Activated CD8-positive, alpha-beta T cell treated with anti-CD3 and anti-CD28 coated beads, Interleukin-2, amount 10 ng/mL, durations not matched to agents 7 days and 5 days (primary cell): ENCODE measurements around the gene TESK1. TPM values are rescaled to one million over a fixed set of nuclear protein-coding genes. Genes with fewer than 3 reads are reported as not detected.
"Not testable (repeated sequence)": the region's sequence is repeated elsewhere in the genome, so short reads cannot be mapped to it uniquely, and the experiment has no call there.

ENCODE experiments used
- ATAC-seq: fragments of 150-1000 bp; cut with Tn5 transposase; one replicate; pipeline ENCODE4 v1.10.0; 2021; ENCODE audit warnings: moderate library complexity
- CTCF ChIA-PET: fragments of 350-600 bp; sonication (Branson Sonifier 250); formaldehyde crosslinking; loops from one replicate; lab custom pipeline; 2021; ENCODE audit warnings: antibody characterized with exemption; lab: Charles Lee
- POLR2A ChIA-PET: fragments of 350-600 bp; sonication (Branson Sonifier 250); formaldehyde crosslinking; loops from one replicate; lab custom pipeline; 2021; ENCODE audit warnings: antibody characterized with exemption; lab: Charles Lee
- DNase-seq: peaks from one replicate; pipeline ENCODE4 v3.0.0-alpha.2; 2020
- H3K27ac Mint-ChIP-seq: one replicate; pipeline ENCODE4 v1.8.0; 2021; ENCODE audit warnings: mild to moderate bottlenecking, mixed read lengths
- H3K27me3 Mint-ChIP-seq: one replicate; pipeline ENCODE4 v1.8.0; 2021; ENCODE audit warnings: low read depth, mixed read lengths
- H3K36me3 Mint-ChIP-seq: one replicate; pipeline ENCODE4 v1.8.0; 2021; ENCODE audit warnings: low read depth, mixed read lengths
- H3K4me1 Mint-ChIP-seq: one replicate; pipeline ENCODE4 v1.8.0; 2021; ENCODE audit warnings: low read depth, mixed read lengths
- H3K4me3 Mint-ChIP-seq: one replicate; pipeline ENCODE4 v1.8.0; 2021; ENCODE audit warnings: mild to moderate bottlenecking, mixed read lengths
- H3K9me3 Mint-ChIP-seq: one replicate; pipeline ENCODE4 v1.8.0; 2022; ENCODE audit warnings: mixed read lengths; ENCODE audit not compliant: insufficient read depth
- total RNA-seq, 2 experiments: library from RNA; stranded (reverse); gene quantifications; one replicate each; pipeline ENCODE4 v1.2.3, GENCODE V29; 2021

TESK1 gene
- total RNA-seq, 2 experiments from 2014 or later = 41.6 to 47.1 TPM

DNA sequence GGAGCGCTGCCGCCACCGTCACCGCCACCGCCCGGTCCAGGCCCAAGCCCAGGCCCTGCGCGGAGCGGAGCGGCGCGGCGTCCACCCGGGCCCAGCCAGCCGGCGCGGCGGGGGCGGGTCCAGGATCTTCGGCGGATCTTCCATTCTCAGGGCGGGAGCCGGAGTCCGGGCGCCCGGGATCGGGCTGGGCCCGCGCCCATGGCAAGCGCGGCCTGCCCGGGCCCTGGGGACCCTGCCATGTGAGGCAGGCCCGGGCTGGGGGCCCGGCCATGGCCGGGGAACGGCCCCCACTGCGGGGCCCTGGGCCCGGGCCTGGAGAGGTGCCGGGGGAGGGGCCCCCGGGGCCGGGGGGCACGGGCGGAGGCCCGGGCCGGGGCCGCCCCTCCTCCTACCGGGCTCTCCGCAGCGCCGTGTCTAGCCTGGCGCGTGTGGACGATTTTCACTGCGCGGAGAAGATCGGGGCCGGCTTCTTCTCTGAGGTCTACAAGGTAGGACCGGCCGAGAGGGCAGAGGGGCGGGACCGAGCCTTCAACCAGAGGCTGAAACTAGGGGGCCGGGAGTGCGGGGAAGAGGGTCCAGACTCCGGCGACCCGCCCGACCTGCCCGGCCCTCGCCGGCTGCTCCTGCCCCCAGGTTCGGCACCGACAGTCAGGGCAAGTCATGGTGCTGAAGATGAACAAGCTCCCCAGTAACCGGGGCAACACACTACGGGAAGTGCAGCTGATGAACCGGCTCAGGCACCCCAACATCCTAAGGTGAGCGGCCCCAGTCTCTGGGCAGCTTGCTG, 482 bp downstream of the TESK1 start:
- DNase-seq = peak; percentile 66
- ATAC-seq = peak; percentile 17
- peaks cover 37% of the 10 kb centered on the region for H3K4me1 Mint-ChIP-seq
- H3K27ac Mint-ChIP-seq = peak overlapping the region; percentile 34
- peaks cover 24% of the 10 kb centered on the region for H3K36me3 Mint-ChIP-seq
- no peaks in the 10 kb centered on the region for H3K27me3 Mint-ChIP-seq
- H3K4me3 Mint-ChIP-seq = peak overlapping the region; percentile 80
- ChIA-PET CTCF (interaction anchor here (0.9 to 3.5 kb wide), 10 partner anchors 8 to 130 kb away, joined by 3 to 47 read pairs (median 19); partner anchors contain the start of genes ARHGEF39, CCDC107, CD72 and RMRP), POLR2A (interaction anchor here (1.0 to 3.2 kb wide), 6 partner anchors 10 to 123 kb away, joined by 3 to 22 read pairs (median 5); partner anchors contain the start of genes ARHGEF39 and SIT1)
- H3K9me3 Mint-ChIP-seq = no peaks in the 10 kb centered on the region

DNA sequence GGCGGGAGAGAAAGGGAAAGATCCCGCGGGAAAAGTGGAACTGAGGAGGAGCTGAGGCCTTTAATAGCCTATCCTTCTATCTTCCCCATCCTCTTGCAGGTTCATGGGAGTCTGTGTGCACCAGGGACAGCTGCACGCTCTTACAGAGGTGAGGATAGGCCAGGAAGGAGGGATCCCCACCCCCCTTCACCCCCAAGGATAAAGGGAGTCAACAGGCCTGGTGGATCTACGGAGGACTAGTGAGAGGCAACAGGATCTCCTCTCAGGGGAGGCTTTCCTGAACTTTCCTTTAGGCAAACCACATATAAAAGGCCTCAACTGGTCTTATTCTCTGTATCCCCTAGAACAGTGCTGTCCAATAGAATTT, 1.1 kb downstream of the TESK1 start:
- H3K4me1 Mint-ChIP-seq = peaks cover 38% of the 10 kb centered on the region
- peak overlapping the region; percentile 34 for H3K27ac Mint-ChIP-seq
- H3K9me3 Mint-ChIP-seq = no peaks in the 10 kb centered on the region
- peaks cover 26% of the 10 kb centered on the region for H3K36me3 Mint-ChIP-seq
- H3K4me3 Mint-ChIP-seq = peak overlapping the region; percentile 80
- CTCF ChIA-PET = interaction anchor here (1.0 to 3.5 kb wide), 7 partner anchors 9 to 121 kb away, joined by 3 to 47 read pairs (median 23); partner anchors contain the start of genes ARHGEF39, CCDC107, RMRP and SIT1
- no peaks in the 10 kb centered on the region for H3K27me3 Mint-ChIP-seq
- DNase-seq (no peak), ATAC-seq (no peak)
- POLR2A ChIA-PET = interaction anchor here (1.7 to 3.2 kb wide), 2 partner anchors 41 to 59 kb away, joined by 6 to 22 read pairs; partner anchors contain the start of gene ARHGEF39

DNA sequence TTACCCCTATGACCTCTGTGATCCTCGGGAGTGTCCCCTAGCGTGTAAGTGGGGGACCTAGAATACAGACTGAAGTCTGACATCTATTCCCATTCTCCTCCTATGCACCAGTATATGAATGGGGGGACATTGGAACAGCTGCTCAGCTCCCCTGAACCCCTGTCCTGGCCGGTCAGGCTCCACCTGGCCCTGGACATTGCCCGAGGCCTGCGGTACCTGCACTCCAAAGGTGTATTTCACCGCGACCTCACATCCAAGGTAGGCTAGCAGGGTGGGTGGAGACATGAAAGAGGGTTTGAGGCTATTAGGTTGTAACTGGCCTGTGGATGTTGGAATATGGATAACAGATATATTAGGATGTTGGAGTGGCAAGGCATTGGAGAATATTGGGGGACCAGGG, 1.7 kb downstream of the TESK1 start:
- POLR2A ChIA-PET = no interaction called here
- no peaks in the 10 kb centered on the region for H3K27me3 Mint-ChIP-seq
- CTCF ChIA-PET = interaction anchor here (1.2 to 3.5 kb wide), 5 partner anchors 9 to 121 kb away, joined by 9 to 38 read pairs (median 23); partner anchors contain the start of genes ARHGEF39, CCDC107 and RMRP
- H3K9me3 Mint-ChIP-seq = no peaks in the 10 kb centered on the region
- ATAC-seq (no peak), DNase-seq (no peak)
- H3K27ac Mint-ChIP-seq = no peak overlapping the region
- H3K4me1 Mint-ChIP-seq = peaks cover 44% of the 10 kb centered on the region
- peak overlapping the region; percentile 42 for H3K4me3 Mint-ChIP-seq
- H3K36me3 Mint-ChIP-seq = peaks cover 31% of the 10 kb centered on the region

DNA sequence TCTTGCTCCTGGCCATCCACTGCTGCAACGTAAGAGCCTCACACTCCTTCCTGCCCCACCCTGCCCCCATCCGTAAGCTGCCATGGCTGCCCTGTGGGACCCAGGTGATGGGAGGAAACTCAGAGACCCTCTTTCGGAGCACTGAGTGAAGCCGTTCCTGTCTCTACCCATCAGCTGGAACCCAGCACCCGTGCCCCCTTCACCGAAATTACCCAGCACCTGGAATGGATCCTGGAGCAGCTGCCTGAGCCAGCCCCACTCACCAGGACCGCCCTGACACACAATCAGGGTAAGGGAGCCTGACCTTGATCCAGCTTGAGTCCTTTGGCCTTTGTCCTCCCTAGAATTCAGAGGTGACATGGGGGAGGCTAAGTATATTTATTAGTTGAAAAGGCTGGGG, 3.2 kb downstream of the TESK1 start:
- peaks cover 36% of the 10 kb centered on the region for H3K4me1 Mint-ChIP-seq
- no peaks in the 10 kb centered on the region for H3K9me3 Mint-ChIP-seq
- POLR2A ChIA-PET = interaction anchor here (1.1 kb wide), 1 partner anchor 39 kb away, joined by 3 read pairs; no protein-coding TSS in a partner anchor
- no peak for ATAC-seq
- H3K27ac Mint-ChIP-seq = no peak overlapping the region
- H3K27me3 Mint-ChIP-seq = no peaks in the 10 kb centered on the region
- DNase-seq = no peak
- peaks cover 37% of the 10 kb centered on the region for H3K36me3 Mint-ChIP-seq
- H3K4me3 Mint-ChIP-seq = no peak overlapping the region
- CTCF ChIA-PET = interaction anchor here (0.9 to 7.4 kb wide), 4 partner anchors 11 to 53 kb away, joined by 3 to 125 read pairs (median 7); partner anchors contain the start of genes ARHGEF39, CCDC107 and RMRP

DNA sequence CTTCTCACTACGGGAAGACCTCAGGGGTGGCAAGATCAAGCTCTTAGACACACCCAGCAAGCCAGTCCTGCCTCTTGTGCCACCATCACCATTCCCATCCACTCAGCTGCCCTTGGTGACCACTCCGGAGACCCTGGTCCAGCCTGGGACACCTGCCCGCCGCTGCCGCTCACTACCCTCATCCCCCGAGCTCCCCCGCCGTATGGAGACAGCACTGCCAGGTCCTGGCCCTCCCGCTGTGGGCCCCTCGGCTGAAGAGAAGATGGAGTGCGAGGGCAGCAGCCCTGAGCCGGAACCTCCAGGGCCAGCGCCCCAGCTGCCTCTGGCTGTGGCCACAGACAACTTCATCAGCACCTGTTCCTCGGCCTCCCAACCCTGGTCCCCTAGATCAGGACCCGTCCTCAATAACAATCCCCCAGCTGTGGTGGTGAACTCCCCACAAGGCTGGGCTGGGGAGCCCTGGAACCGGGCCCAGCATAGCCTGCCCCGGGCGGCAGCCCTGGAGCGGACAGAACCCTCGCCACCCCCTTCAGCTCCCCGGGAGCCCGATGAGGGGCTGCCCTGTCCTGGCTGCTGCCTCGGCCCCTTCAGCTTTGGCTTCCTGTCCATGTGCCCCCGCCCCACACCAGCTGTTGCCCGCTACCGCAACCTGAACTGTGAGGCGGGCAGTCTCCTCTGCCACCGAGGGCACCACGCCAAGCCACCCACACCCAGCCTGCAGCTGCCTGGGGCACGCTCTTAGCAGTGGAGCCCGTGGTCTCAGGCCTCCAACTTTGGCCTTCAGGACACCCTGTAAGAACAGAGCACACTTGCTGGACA, 4.1 kb downstream of the TESK1 start:
- no peak overlapping the region for H3K4me3 Mint-ChIP-seq
- no peaks in the 10 kb centered on the region for H3K27me3 Mint-ChIP-seq
- CTCF ChIA-PET = interaction anchor here (1.8 to 7.4 kb wide), 3 partner anchors 10 to 52 kb away, joined by 6 to 125 read pairs (median 8); partner anchors contain the start of genes ARHGEF39, CCDC107 and RMRP
- no peaks in the 10 kb centered on the region for H3K9me3 Mint-ChIP-seq
- no peak overlapping the region for H3K27ac Mint-ChIP-seq
- POLR2A ChIA-PET = interaction anchor here (1.1 kb wide), 1 partner anchor 38 kb away, joined by 3 read pairs; no protein-coding TSS in a partner anchor
- H3K36me3 Mint-ChIP-seq = peaks cover 37% of the 10 kb centered on the region
- H3K4me1 Mint-ChIP-seq = peaks cover 27% of the 10 kb centered on the region
- DNase-seq (no peak), ATAC-seq (no peak)

DNA sequence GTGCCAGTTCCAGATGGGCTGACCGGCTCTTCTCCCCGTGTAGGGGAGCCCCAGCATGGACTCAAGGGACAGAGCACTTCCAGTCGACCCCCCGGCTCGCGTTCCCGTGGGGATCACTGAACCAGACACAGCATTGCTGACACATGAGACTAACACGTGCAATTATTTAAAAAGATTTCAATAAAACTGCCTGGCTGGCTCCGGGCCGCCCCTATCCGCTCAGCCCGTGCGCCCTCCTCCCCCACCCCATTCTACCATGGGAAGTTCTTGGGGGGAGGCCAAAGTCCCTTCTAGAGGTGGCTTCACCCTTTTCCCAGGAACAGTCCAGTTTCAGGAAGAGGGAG, 4.7 kb downstream of the TESK1 start:
- no peak overlapping the region for H3K4me3 Mint-ChIP-seq
- no peaks in the 10 kb centered on the region for H3K9me3 Mint-ChIP-seq
- no peaks in the 10 kb centered on the region for H3K27me3 Mint-ChIP-seq
- DNase-seq (no peak), ATAC-seq (no peak)
- H3K27ac Mint-ChIP-seq = no peak overlapping the region
- peaks cover 38% of the 10 kb centered on the region for H3K36me3 Mint-ChIP-seq
- POLR2A ChIA-PET = interaction anchor here (0.6 kb wide), 1 partner anchor 128 kb away, joined by 3 read pairs; no protein-coding TSS in a partner anchor
- H3K4me1 Mint-ChIP-seq = peaks cover 23% of the 10 kb centered on the region
- CTCF ChIA-PET = interaction anchor here (2.3 to 11.8 kb wide), 5 partner anchors 11 to 122 kb away, joined by 18 to 272 read pairs (median 37); partner anchors contain the start of genes ARHGEF39, CCDC107, CREB3 and RMRP

DNA sequence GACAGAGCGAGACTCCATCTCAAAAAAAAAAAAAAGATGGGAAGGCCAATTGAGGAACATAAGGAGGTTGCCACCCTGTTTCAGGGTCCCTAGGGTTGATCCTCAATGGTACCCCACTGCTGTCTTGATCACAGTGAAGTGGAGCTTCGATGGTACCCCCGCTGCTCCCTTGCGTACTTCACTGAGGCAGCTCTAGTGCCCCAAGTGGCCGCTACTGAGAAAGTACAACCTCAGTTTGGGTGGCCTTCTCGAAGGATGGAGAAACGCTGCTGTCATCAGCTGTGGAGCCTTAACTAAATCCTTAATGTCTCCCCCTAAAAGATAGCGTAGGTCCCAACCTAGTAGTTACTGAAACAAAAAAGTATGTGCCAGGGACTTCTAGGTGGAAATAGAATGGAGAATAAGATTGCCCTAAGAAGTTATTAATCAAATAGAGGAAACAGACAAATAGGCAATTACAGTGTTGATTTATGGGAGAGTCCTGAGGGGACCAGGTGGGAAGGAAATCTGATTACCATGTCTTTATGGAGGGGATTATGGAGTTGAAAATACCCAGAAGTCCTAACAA, 6.3 kb downstream of the TESK1 start:
- peak; percentile 87 for ATAC-seq
- ChIA-PET CTCF (interaction anchor here (0.6 to 11.8 kb wide), 29 partner anchors 8 to 509 kb away, joined by 3 to 272 read pairs (median 6); partner anchors contain the start of genes ARHGEF39, CCDC107, CREB3 and GBA2), POLR2A (interaction anchor here (0.6 to 1.7 kb wide), 3 partner anchors 28 to 188 kb away, joined by 3 to 9 read pairs (median 3); no protein-coding TSS in a partner anchor)
- H3K4me1 Mint-ChIP-seq = peaks cover 30% of the 10 kb centered on the region
- H3K4me3 Mint-ChIP-seq = no peak overlapping the region
- H3K27me3 Mint-ChIP-seq = no peaks in the 10 kb centered on the region
- no peak overlapping the region for H3K27ac Mint-ChIP-seq
- H3K36me3 Mint-ChIP-seq = peaks cover 39% of the 10 kb centered on the region
- no peaks in the 10 kb centered on the region for H3K9me3 Mint-ChIP-seq
- peak; percentile 73 for DNase-seq

DNA sequence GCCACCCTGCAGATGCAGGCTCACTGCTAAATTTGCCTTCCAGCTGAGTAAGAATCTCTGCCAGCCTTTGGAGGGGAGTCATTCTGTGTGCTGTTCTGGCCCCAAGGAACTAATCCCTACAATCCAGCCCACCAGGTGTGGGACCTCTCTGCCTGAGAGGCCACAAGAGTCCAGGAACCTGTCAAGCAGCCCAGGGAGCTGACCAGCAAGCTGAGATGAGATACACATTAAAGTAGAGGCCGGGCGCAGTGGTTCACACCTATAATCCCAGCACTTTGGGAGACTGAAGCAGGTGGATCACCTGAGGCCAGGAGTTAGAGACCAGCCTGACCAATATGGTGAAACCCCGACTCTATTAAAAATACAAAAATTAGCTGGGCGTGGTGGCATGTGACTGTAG, 7.0 kb downstream of the TESK1 start:
- ChIA-PET POLR2A (interaction anchor here (0.7 to 1.7 kb wide), 3 partner anchors 27 to 137 kb away, joined by 3 to 9 read pairs (median 3); partner anchors contain the start of genes GBA2 and RGP1), CTCF (interaction anchor here (0.6 to 11.8 kb wide), 21 partner anchors 8 to 144 kb away, joined by 3 to 272 read pairs (median 9); partner anchors contain the start of genes ARHGEF39, CCDC107, CREB3 and GBA2)
- peaks cover 36% of the 10 kb centered on the region for H3K36me3 Mint-ChIP-seq

DNA sequence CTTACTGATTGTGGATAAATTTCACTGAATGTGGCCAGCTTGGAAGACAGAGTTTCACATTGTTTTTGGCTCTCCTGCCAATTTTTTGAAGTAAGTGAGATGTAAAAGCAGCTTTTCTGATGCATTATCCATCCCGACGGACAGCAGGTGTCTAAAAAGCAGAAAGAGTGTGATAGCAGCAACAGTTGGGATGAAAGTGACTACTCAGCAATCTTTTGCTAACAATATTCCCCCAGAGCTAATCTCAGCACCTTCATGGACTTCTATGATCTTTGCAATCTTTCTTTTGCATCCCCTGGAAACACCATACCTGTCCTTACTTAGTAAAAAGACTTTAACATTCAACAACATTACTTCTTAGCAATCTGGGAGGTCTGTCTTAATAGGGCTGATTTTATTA, 7.8 kb downstream of the TESK1 start:
- ATAC-seq (no peak), DNase-seq (no peak)
- no peaks in the 10 kb centered on the region for H3K27me3 Mint-ChIP-seq
- POLR2A ChIA-PET = interaction anchor here (1.4 to 8.8 kb wide), 2 partner anchors 35 to 137 kb away, joined by 3 to 122 read pairs; partner anchors contain the start of genes GBA2, RGP1 and SIT1
- H3K36me3 Mint-ChIP-seq = peaks cover 31% of the 10 kb centered on the region
- no peaks in the 10 kb centered on the region for H3K9me3 Mint-ChIP-seq
- peaks cover 32% of the 10 kb centered on the region for H3K4me1 Mint-ChIP-seq
- H3K4me3 Mint-ChIP-seq = no peak overlapping the region
- CTCF ChIA-PET = interaction anchor here (0.6 to 11.8 kb wide), 9 partner anchors 9 to 912 kb away, joined by 3 to 272 read pairs (median 12); partner anchors contain the start of genes ARHGEF39, CCDC107, CREB3 and RMRP
- H3K27ac Mint-ChIP-seq = no peak overlapping the region

More for the DNA sequence above, 7.0 kb downstream of the TESK1 start:
- not testable (repeated sequence) for H3K4me3 Mint-ChIP-seq, ATAC-seq, H3K9me3 Mint-ChIP-seq, H3K27ac Mint-ChIP-seq, H3K27me3 Mint-ChIP-seq, DNase-seq
- peaks cover 31% of the 10 kb centered on the region for H3K4me1 Mint-ChIP-seq

DNA sequence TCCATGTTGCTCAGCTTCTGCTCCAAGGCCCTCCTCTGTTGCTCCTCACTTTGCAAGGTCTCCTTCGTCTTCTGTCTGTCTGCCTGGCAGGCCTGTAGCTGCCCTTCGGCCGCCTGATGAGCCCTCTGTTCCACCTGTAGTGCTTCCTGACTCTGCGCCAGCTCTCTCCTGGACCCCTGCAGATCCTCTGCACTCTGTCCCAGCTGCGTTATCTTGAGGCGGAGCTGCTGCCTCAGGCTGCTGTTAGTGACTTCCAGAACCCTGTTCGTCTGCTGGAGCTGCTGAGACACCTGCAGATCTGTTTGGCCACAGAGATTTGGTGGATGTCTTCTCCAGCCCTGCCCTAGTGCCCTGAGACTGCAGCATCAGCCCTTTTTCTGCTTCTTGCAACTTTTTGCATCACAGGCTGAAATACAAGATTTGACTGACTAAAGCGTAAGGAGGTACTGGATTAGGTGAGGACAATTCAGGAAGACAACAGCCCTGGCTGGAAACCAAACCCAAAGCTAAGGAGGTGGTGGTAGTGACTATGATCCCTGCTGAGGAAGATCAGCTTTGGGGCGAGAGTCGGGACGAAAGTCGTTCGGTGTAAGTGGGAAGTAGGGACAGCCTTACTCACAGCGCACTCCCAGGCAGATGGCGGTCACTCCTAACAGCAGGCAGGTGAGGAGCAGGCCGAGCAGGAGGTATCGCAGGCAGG, 11.1 kb downstream of the TESK1 start:
- peaks cover 61% of the 10 kb centered on the region for H3K4me1 Mint-ChIP-seq
- POLR2A ChIA-PET = interaction anchor here (0.9 to 8.8 kb wide), 7 partner anchors 11 to 513 kb away, joined by 3 to 122 read pairs (median 4); partner anchors contain the start of genes CCDC107, CREB3, RMRP and SIT1

More for the DNA sequence above, 11.1 kb downstream of the TESK1 start:
- Mint-ChIP-seq H3K9me3 (no peaks in the 10 kb centered on the region), H3K4me3 (peak overlapping the region; percentile 79), H3K27ac (peak overlapping the region; percentile 92), H3K36me3 (peaks cover 15% of the 10 kb centered on the region), H3K27me3 (no peaks in the 10 kb centered on the region)
- DNase-seq (no peak), ATAC-seq (no peak)
- CTCF ChIA-PET = interaction anchor here (0.7 to 11.8 kb wide), 17 partner anchors 8 to 287 kb away, joined by 3 to 272 read pairs (median 6); partner anchors contain the start of genes ARHGEF39, CCDC107, CREB3 and GBA2
